HepG2 (cell line): ENCODE results near the gene TPST1. TPM values are rescaled to one million over a fixed set of nuclear protein-coding genes. Genes with fewer than 3 reads are reported as not detected.

Source experiments
- ATAC-seq: fragments of 200-7000 bp; cut with Tn5 transposase; 3 replicates; pipeline ENCODE4 v1.9.1; 2020; ENCODE audit warnings: mild to moderate bottlenecking, moderate library complexity
- BruUV-seq: library from RNA; stranded (reverse); fragments of 400-500 nt; replicated peaks from 2 replicates; lab custom pipeline; 2021; lab: Mats Ljungman, UMichigan
- CTCF ChIA-PET: fragments of 300-600 bp; formaldehyde crosslinking; extraction: SDS; loops from one replicate; lab custom pipeline; 2021; ENCODE audit warnings: low total read pairs, inconsistent platforms, low intra/inter-chr PET ratio; lab: Yijun Ruan, JAX
- POLR2A ChIA-PET: fragments of 350-600 bp; sonication (Branson Sonifier 250); formaldehyde crosslinking; loops from one replicate; lab custom pipeline; 2020; ENCODE audit warnings: antibody characterized with exemption, inconsistent platforms; lab: Yijun Ruan, JAX
- DNase-seq: peaks from one replicate; pipeline ENCODE4 v3.0.0-alpha.2; 2015; ENCODE audit warnings: low spot score
- FAIRE-seq: peaks from 3 replicates; lab custom pipeline; 2011; peaks lifted over from hg19 to GRCh38; lab: Jason Lieb, UNC
- H2AFZ ChIP-seq: one replicate; pipeline ENCODE4 v1.6.1; 2011; ENCODE audit warnings: low read length, inconsistent platforms
- H3K27ac ChIP-seq: fragments of 300-600 bp; 3 replicates; pipeline ENCODE4 v1.8.0; 2011; ENCODE audit warnings: mixed run types, mild to moderate bottlenecking, mixed read lengths, low read length, inconsistent platforms; ENCODE audit not compliant: insufficient read depth; ENCODE audit errors: extremely low read length
- H3K27me3 ChIP-seq, 2 experiments: fragments of 200-600 bp in 1 of 2; 2 replicates in 1 of 2; 3 replicates in 1 of 2; pipeline versions ENCODE4 v1.6.0 to v1.8.0; 2011; ENCODE audit warnings: low read length in 2 of 2, mild to moderate bottlenecking in 2 of 2, moderate library complexity in 2 of 2, inconsistent platforms in 1 of 2; ENCODE audit not compliant: insufficient read depth in 2 of 2, control insufficient read depth in 1 of 2
- H3K36me3 ChIP-seq, 2 experiments: fragments of 200-600 bp in 1 of 2; replicated peaks in 1 of 2; 2 replicates in 1 of 2; 3 replicates in 1 of 2; pipeline versions ENCODE4 v1.5.1 to v1.8.0; 2011; ENCODE audit warnings: low read length in 2 of 2, inconsistent platforms in 1 of 2; ENCODE audit not compliant: insufficient read depth in 2 of 2, control insufficient read depth in 1 of 2
- H3K4me1 ChIP-seq: 2 replicates; pipeline ENCODE4 v1.5.1; 2012; ENCODE audit warnings: low read length, inconsistent platforms; ENCODE audit not compliant: insufficient read depth
- H3K4me2 ChIP-seq: 2 replicates; pipeline ENCODE4 v1.6.0; 2011; ENCODE audit warnings: low read depth, low read length, inconsistent platforms
- H3K4me3 ChIP-seq, 3 experiments: fragments of 200-600 bp in 1 of 3; sonication (generic), shearing (Covaris generic) in 1 of 3; replicated peaks in 1 of 3; 2 replicates each; pipeline ENCODE4 v1.5.1; 2011 to 2016; ENCODE audit warnings: low read length in 3 of 3, inconsistent platforms in 2 of 3, low read depth in 2 of 3, mild to moderate bottlenecking in 2 of 3, control low read depth in 1 of 3, mixed read lengths in 1 of 3; ENCODE audit not compliant: insufficient read depth in 1 of 3
- H3K79me2 ChIP-seq: one replicate; pipeline ENCODE4 v1.6.1; 2011; ENCODE audit warnings: low read length, inconsistent platforms; ENCODE audit not compliant: insufficient read depth
- H3K9ac ChIP-seq: 2 replicates; pipeline ENCODE4 v1.6.0; 2011; ENCODE audit warnings: mild to moderate bottlenecking, low read depth, low read length, inconsistent platforms; ENCODE audit not compliant: insufficient read depth
- H3K9me3 ChIP-seq: 2 replicates; pipeline ENCODE4 v1.5.1; 2012; ENCODE audit warnings: mild to moderate bottlenecking, low read length
- H4K20me1 ChIP-seq: 2 replicates; pipeline ENCODE4 v1.6.0; 2011; ENCODE audit warnings: inconsistent platforms, mild to moderate bottlenecking, low read length, moderate library complexity; ENCODE audit not compliant: insufficient read depth
- CHD2 ChIP-seq: IDR thresholded peaks from 2 replicates; pipeline ENCODE4 v1.6.1; 2011; ENCODE audit warnings: low read depth, low read length, improper control_type of control experiment
- HES4 ChIP-seq: sonication (generic); formaldehyde crosslinking; IDR thresholded peaks from 2 replicates; pipeline ENCODE4 v1.9.0; 2021; ENCODE audit warnings: mild to moderate bottlenecking, missing genetic modification reagents, borderline replicate concordance
- IRF1 ChIP-seq: sonication (generic); formaldehyde crosslinking; IDR thresholded peaks from 2 replicates; pipeline ENCODE4 v1.4.0; 2020; ENCODE audit warnings: low read depth, mild to moderate bottlenecking, missing genetic modification reagents
- ISL2 ChIP-seq: sonication (generic); formaldehyde crosslinking; IDR thresholded peaks from 2 replicates; pipeline ENCODE4 v1.5.0; 2020; ENCODE audit warnings: missing genetic modification reagents
- MEIS1 ChIP-seq: sonication (generic); formaldehyde crosslinking; IDR thresholded peaks from 2 replicates; pipeline ENCODE4 v1.9.0; 2021; ENCODE audit warnings: mild to moderate bottlenecking, missing genetic modification reagents, moderate library complexity, borderline replicate concordance
- NFE2L2 ChIP-seq: fragments of 150-350 bp; IDR thresholded peaks from 2 replicates; pipeline ENCODE4 v1.6.1; 2014; ENCODE audit warnings: low read length
- TBP ChIP-seq: sonication (generic); formaldehyde crosslinking; IDR thresholded peaks from 2 replicates; pipeline ENCODE4 v1.5.0; 2020; ENCODE audit warnings: missing genetic modification reagents
- TGIF2 ChIP-seq: IDR thresholded peaks from 2 replicates; pipeline ENCODE4 v1.6.1; 2016; ENCODE audit warnings: control low read depth, missing compliant biosample characterization
- ZNF124 ChIP-seq: sonication (generic); formaldehyde crosslinking; IDR thresholded peaks from 2 replicates; pipeline ENCODE4 v1.4.0; 2020; ENCODE audit warnings: missing genetic modification reagents
- ZNF33B ChIP-seq: sonication (generic); formaldehyde crosslinking; IDR thresholded peaks from 2 replicates; pipeline ENCODE4 v1.5.1; 2020; ENCODE audit warnings: mild to moderate bottlenecking, missing genetic modification reagents
- ZNF501 ChIP-seq: sonication (generic); formaldehyde crosslinking; IDR thresholded peaks from 2 replicates; pipeline ENCODE4 v1.5.1; 2020; ENCODE audit warnings: mild to moderate bottlenecking, moderate library complexity, missing genetic modification reagents
- ZNF619 ChIP-seq: sonication (generic); formaldehyde crosslinking; IDR thresholded peaks from 2 replicates; pipeline ENCODE4 v1.4.0; 2020; ENCODE audit warnings: mild to moderate bottlenecking, missing genetic modification reagents
- ZNF724P ChIP-seq: sonication (generic); formaldehyde crosslinking; IDR thresholded peaks from 2 replicates; pipeline ENCODE4 v1.8.0; 2022; ENCODE audit warnings: missing genetic modification reagents, borderline replicate concordance
- ZNF777 ChIP-seq: sonication (generic); formaldehyde crosslinking; IDR thresholded peaks from 2 replicates; pipeline ENCODE4 v1.4.0; 2020; ENCODE audit warnings: missing genetic modification reagents
- WGBS: methylation state at CpG from one replicate; pipeline ENCODE4 v1.1.6; 2017; ENCODE audit warnings: low lambda C conversion rate; 5-methylcytosine and 5-hydroxymethylcytosine counted together
- in situ Hi-C: cut with HindIII; loops from 2 replicates; pipeline ENCODE4 v1.10.0; 2017; ENCODE audit warnings: low pct_unique_long_range_greater_than_20kb; ENCODE audit not compliant: extremely low pct_ligation_motif_present
- intact Hi-C: fragments of 100-400 bp; cut with micrococcal nuclease; formaldehyde crosslinking; loops from one replicate; pipeline ENCODE4 v1.10.0; 2022; ENCODE audit not compliant: unreplicated experiment
- polyA plus RNA-seq, 8 experiments: library from polyadenylated mRNA; depleted of rRNA in 3 of 8; stranded (reverse) in 7 of 8; unstranded in 1 of 8; fragments of >200 nt; fragmentation: Illumina TruSeq in 4 of 8; extraction: Trizol in 4 of 8; gene quantifications; 2 replicates each; pipeline versions ENCODE4 v1.2.1 to v1.2.3, GENCODE V29; 2011 to 2016; ENCODE audit warnings: low read depth in 4 of 8, missing spikeins in 1 of 8, mixed read lengths in 1 of 8; ENCODE audit not compliant: insufficient read depth in 1 of 8
- total RNA-seq, 5 experiments: library from RNA; depleted of rRNA; stranded (reverse); fragments of >200 nt; fragmentation: Illumina TruSeq; extraction: Trizol; gene quantifications; 2 replicates each; pipeline ENCODE4 v1.2.3, GENCODE V29; 2016; ENCODE audit warnings: low read depth in 1 of 5
- TF ChIP-seq, protein P1 (sequence below): sonication (generic); formaldehyde crosslinking; IDR thresholded peaks from 2 replicates; pipeline ENCODE4 v1.4.0; 2020; ENCODE audit warnings: missing genetic modification reagents
- TF ChIP-seq, protein P2 (sequence below): sonication (generic); formaldehyde crosslinking; conservative IDR thresholded peaks from 2 replicates; pipeline ENCODE4 v1.4.0; 2020; ENCODE audit warnings: mild to moderate bottlenecking, missing genetic modification reagents, moderate library complexity

Gene TPST1
- total and polyA plus RNA-seq, 2 of the 13 experiments (the other 11 are each of a cell fraction or from before 2014, with no cell fraction given) = 24.3 to 34.1 TPM

DNA sequence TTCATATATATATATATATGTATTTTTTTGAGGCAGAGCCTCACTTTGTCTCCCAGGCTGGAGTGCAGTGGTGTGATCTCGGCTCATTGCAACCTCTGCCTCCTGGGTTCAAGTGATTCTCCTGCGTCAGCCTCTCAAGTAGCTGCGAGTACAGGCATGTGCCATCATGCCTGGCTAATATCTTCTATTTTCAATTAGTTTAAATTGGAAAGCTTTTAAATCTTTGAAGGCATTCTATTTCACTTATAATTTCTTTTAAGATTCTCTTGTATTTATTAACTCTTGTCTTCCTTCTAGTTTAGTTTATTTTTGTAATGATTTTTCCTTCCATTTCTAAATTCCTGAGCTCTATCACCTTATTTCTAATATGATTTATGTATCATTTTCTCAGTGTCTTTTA, 71.2 kb downstream of the TPST1 start:
- CTCF ChIA-PET = no interaction called here

DNA sequence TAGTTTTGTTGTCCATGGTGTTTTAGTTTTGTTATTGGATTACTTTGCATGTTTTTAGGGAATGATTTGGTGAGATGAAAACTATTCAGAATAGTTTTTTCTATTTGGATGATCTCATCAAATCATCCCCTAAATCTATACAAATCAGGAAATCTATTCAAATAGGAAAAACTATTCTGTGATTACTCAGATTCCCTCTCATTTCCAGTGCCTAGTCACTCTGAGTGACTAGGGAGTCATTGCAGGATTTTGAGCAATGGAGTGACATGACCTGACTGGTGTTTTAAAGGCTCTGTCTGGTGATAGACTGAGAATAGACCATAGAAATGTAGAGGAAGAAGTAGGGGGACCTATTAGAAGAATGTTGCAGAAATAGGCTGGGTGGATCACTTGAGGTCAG, 72.4 kb downstream of the TPST1 start:
- H4K20me1 ChIP-seq = no peaks in the 10 kb centered on the region
- no peaks in the 10 kb centered on the region for H3K36me3 ChIP-seq
- ChIA-PET POLR2A (no interaction called here), CTCF (no interaction called here)
- peaks cover 9% of the 10 kb centered on the region for H3K4me1 ChIP-seq
- H3K27ac ChIP-seq = no peak overlapping the region
- no peak overlapping the region for H2AFZ ChIP-seq
- peaks cover 11% of the 10 kb centered on the region for H3K79me2 ChIP-seq
- in situ Hi-C loops = no loop called here
- no peak for DNase-seq
- no peak overlapping the region for H3K4me3 ChIP-seq
- no peak for FAIRE-seq
- no peaks in the 10 kb centered on the region for H3K27me3 ChIP-seq
- BruUV-seq = no TSS peak
- intact Hi-C loops = no loop called here
- no peak for ATAC-seq
- H3K9ac ChIP-seq = no peak overlapping the region
- H3K4me2 ChIP-seq = no peak overlapping the region
- H3K9me3 ChIP-seq = no peaks in the 10 kb centered on the region
- no peak for TF ChIP-seq ZNF501
- TF ChIP-seq ZNF33B (CRISPR knock-in tag) = no peak
- no peak for TF ChIP-seq ZNF777
- TF ChIP-seq IRF1 (CRISPR knock-in tag) = no peak
- TF ChIP-seq, protein P1, sequence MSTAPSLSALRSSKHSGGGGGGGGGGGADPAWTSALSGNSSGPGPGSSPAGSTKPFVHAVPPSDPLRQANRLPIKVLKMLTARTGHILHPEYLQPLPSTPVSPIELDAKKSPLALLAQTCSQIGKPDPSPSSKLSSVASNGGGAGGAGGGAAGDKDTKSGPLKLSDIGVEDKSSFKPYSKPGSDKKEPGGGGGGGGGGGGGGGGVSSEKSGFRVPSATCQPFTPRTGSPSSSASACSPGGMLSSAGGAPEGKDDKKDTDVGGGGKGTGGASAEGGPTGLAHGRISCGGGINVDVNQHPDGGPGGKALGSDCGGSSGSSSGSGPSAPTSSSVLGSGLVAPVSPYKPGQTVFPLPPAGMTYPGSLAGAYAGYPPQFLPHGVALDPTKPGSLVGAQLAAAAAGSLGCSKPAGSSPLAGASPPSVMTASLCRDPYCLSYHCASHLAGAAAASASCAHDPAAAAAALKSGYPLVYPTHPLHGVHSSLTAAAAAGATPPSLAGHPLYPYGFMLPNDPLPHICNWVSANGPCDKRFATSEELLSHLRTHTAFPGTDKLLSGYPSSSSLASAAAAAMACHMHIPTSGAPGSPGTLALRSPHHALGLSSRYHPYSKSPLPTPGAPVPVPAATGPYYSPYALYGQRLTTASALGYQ = no peak
- no peak for TF ChIP-seq MEIS1
- TF ChIP-seq ZNF724P (CRISPR knock-in tag) = no peak
- TF ChIP-seq ZNF124 = no peak
- TF ChIP-seq, protein P2, sequence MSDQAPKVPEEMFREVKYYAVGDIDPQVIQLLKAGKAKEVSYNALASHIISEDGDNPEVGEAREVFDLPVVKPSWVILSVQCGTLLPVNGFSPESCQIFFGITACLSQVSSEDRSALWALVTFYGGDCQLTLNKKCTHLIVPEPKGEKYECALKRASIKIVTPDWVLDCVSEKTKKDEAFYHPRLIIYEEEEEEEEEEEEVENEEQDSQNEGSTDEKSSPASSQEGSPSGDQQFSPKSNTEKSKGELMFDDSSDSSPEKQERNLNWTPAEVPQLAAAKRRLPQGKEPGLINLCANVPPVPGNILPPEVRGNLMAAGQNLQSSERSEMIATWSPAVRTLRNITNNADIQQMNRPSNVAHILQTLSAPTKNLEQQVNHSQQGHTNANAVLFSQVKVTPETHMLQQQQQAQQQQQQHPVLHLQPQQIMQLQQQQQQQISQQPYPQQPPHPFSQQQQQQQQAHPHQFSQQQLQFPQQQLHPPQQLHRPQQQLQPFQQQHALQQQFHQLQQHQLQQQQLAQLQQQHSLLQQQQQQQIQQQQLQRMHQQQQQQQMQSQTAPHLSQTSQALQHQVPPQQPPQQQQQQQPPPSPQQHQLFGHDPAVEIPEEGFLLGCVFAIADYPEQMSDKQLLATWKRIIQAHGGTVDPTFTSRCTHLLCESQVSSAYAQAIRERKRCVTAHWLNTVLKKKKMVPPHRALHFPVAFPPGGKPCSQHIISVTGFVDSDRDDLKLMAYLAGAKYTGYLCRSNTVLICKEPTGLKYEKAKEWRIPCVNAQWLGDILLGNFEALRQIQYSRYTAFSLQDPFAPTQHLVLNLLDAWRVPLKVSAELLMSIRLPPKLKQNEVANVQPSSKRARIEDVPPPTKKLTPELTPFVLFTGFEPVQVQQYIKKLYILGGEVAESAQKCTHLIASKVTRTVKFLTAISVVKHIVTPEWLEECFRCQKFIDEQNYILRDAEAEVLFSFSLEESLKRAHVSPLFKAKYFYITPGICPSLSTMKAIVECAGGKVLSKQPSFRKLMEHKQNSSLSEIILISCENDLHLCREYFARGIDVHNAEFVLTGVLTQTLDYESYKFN (CRISPR knock-in tag) = no peak
- no peak for TF ChIP-seq TBP (CRISPR knock-in tag)
- no peak for TF ChIP-seq ISL2 (CRISPR knock-in tag)
- no peak for TF ChIP-seq HES4 (CRISPR knock-in tag)

More for the DNA sequence above, 71.2 kb downstream of the TPST1 start:
- POLR2A ChIA-PET = no interaction called here
- H3K79me2 ChIP-seq = peaks cover 3% of the 10 kb centered on the region
- TF ChIP-seq NFE2L2 = no peak
- TF ChIP-seq TGIF2 = no peak
- TF ChIP-seq CHD2 = no peak
- TF ChIP-seq ZNF619 = no peak
- TF ChIP-seq TBP (CRISPR knock-in tag) = no peak
- DNase-seq (no peak), FAIRE-seq (no peak), ATAC-seq (no peak)
- intact Hi-C loops (no loop called here), in situ Hi-C loops (no loop called here)
- no peaks in the 10 kb centered on the region for H3K4me1 ChIP-seq
- no peaks in the 10 kb centered on the region for H4K20me1 ChIP-seq
- H3K9me3 ChIP-seq = no peaks in the 10 kb centered on the region
- BruUV-seq = no TSS peak
- H3K4me3 ChIP-seq = no peak overlapping the region
- no peak overlapping the region for H2AFZ ChIP-seq
- no peaks in the 10 kb centered on the region for H3K36me3 ChIP-seq
- H3K9ac ChIP-seq = no peak overlapping the region
- H3K4me2 ChIP-seq = no peak overlapping the region
- no peak overlapping the region for H3K27ac ChIP-seq
- WGBS = 95% methylated on average over 2 of the region's 3 CpGs
- no peaks in the 10 kb centered on the region for H3K27me3 ChIP-seq
